Stomach (tissue), 9 donors: Measurements from ENCODE around the gene UMPS. TPM values are rescaled to one million over a fixed set of nuclear protein-coding genes. Genes with fewer than 3 reads are reported as not detected.

Experiments
- DNase-seq, 2 donors: peaks; one replicate each; pipeline versions ENCODE4 v3.0.0 to v3.0.0-alpha.2; 2013 to 2019
- H3K27ac ChIP-seq, 5 donors: fragments of 200-600 bp in 4 of 5; sonication (generic) in 4 of 5; one replicate each; pipeline ENCODE4 v1.5.1; 2013 to 2019; ENCODE audit warnings: mild to moderate bottlenecking in 1 of 5, moderate library complexity in 1 of 5
- H3K27me3 ChIP-seq, 3 donors: fragments of 200-600 bp; sonication (generic); one replicate each; pipeline ENCODE4 v1.5.1; 2017 to 2019; ENCODE audit warnings: mixed run types in 1 of 3
- H3K36me3 ChIP-seq, 4 donors: fragments of 200-600 bp; sonication (generic); 1 replicate in 3 of 4; 2 replicates in 1 of 4; pipeline ENCODE4 v1.5.1; 2016 to 2019
- H3K4me1 ChIP-seq, 4 donors: fragments of 200-600 bp; sonication (generic); one replicate each; pipeline ENCODE4 v1.5.1; 2016 to 2019
- H3K4me3 ChIP-seq, 4 donors: fragments of 200-600 bp; sonication (generic) in 3 of 4; one replicate each; pipeline ENCODE4 v1.5.1; 2016 to 2019; ENCODE audit warnings: mild to moderate bottlenecking in 1 of 4
- H3K9me3 ChIP-seq, 4 donors: fragments of 200-600 bp; sonication (generic); one replicate each; pipeline ENCODE4 v1.5.1; 2016 to 2019
- EP300 ChIP-seq: sonication (generic); formaldehyde crosslinking; IDR thresholded peaks from one replicate; pipeline ENCODE4 v1.6.1; 2017; ENCODE audit warnings: antibody characterized with exemption
- POLR2A ChIP-seq, 4 donors: fragments of 450-650 bp; IDR thresholded peaks; one replicate each; pipeline ENCODE4 v1.6.1; 2016; ENCODE audit warnings: antibody characterized with exemption in 4 of 4, control low read depth in 2 of 4, mild to moderate bottlenecking in 1 of 4, moderate library complexity in 1 of 4
- POLR2AphosphoS5 ChIP-seq, 3 donors: sonication (generic); formaldehyde crosslinking; IDR thresholded peaks; one replicate each; pipeline ENCODE4 v1.6.1; 2016; ENCODE audit warnings: antibody characterized with exemption in 3 of 3
- WGBS, 5 donors: extraction: QIAGEN DNeasy Blood & Tissue Kit in 3 of 5; methylation state at CpG; one replicate each; pipeline versions ENCODE4 v1.1.5 to v1.1.7; 2013 to 2018; 5-methylcytosine and 5-hydroxymethylcytosine counted together
- intact Hi-C: fragments of 100-400 bp; cut with DNase I; formaldehyde crosslinking; loops from one replicate; pipeline ENCODE4 v1.15.1; 2023; ENCODE audit warnings: low total_unique reads
- polyA plus RNA-seq, 3 donors: library from polyadenylated mRNA; stranded (reverse); fragments of 200-250 nt; gene quantifications; one replicate each; pipeline ENCODE4 v1.2.3, GENCODE V29; 2013
- total RNA-seq, 5 donors: library from RNA; depleted of rRNA; stranded (reverse); fragments of >200 nt; gene quantifications; one replicate each; pipeline versions ENCODE4 v1.1.0 to v1.2.3, GENCODE V29; 2014 to 2016
- TF ChIP-seq, protein P1 (sequence below), 7 experiments: fragments of 450-650 bp in 4 of 7; fragments of 200-600 bp in 3 of 7; sonication (generic) in 3 of 7; IDR thresholded peaks; one replicate each; pipeline ENCODE4 v1.5.1; 2016 to 2019; ENCODE audit warnings: antibody characterized with exemption in 7 of 7, control low read depth in 2 of 7, mild to moderate bottlenecking in 1 of 7
- donor health status: healthy with polysubstance abuse.
- donor health status: Bipolar disorder and iron deficiency.
- donor health status: healthy.

Gene UMPS
- total and polyA plus RNA-seq, 8 donors = 1.8 to 48.3 (median 20.6) TPM

- H3K4me1 ChIP-seq = peaks cover 10 to 53% (median 32%) of the 10 kb centered on the region in 4 donors
- peak overlapping the region in 3 of 5 donors; percentile 30 to 75 (median 49) for H3K27ac ChIP-seq
- no peak for TF ChIP-seq POLR2AphosphoS5 (IDR thresholded peaks at IDR 0.05)
- 64 to 73% (median 68%) methylated on average over 9 to 10 of the region's 10 CpGs for WGBS, 5 donors
- intact Hi-C loops = no loop called here
- H3K9me3 ChIP-seq = no peaks in the 10 kb centered on the region
- no peaks in the 10 kb centered on the region for H3K27me3 ChIP-seq
- peaks cover 7 to 49% (median 43%) of the 10 kb centered on the region in 4 donors for H3K36me3 ChIP-seq
- H3K4me3 ChIP-seq = no peak overlapping the region
- DNase-seq = peak in 1 of 2 donors; percentile 74
Observed at GRCh38 chr3:124770336-124771082, 40.3 kb downstream of the UMPS start.

- no peak for DNase-seq
- intact Hi-C loops = no loop called here
- Histone ChIP-seq H3K4me3 (no peak overlapping the region), H3K27ac (peak overlapping the region in 3 of 5 donors; percentile 30 to 75 (median 49)), H3K4me1 (peaks cover 10 to 53% (median 32%) of the 10 kb centered on the region in 4 donors), H3K36me3 (peaks cover 7 to 43% (median 37%) of the 10 kb centered on the region in 4 donors), H3K9me3 (no peaks in the 10 kb centered on the region), H3K27me3 (no peaks in the 10 kb centered on the region)
- 69 to 86% (median 76%) methylated on average over 2 of the region's 2 CpGs for WGBS, 5 donors
- no peak for TF ChIP-seq POLR2AphosphoS5 (IDR thresholded peaks at IDR 0.05)
- no peak for TF ChIP-seq EP300
- TF ChIP-seq, protein P1, sequence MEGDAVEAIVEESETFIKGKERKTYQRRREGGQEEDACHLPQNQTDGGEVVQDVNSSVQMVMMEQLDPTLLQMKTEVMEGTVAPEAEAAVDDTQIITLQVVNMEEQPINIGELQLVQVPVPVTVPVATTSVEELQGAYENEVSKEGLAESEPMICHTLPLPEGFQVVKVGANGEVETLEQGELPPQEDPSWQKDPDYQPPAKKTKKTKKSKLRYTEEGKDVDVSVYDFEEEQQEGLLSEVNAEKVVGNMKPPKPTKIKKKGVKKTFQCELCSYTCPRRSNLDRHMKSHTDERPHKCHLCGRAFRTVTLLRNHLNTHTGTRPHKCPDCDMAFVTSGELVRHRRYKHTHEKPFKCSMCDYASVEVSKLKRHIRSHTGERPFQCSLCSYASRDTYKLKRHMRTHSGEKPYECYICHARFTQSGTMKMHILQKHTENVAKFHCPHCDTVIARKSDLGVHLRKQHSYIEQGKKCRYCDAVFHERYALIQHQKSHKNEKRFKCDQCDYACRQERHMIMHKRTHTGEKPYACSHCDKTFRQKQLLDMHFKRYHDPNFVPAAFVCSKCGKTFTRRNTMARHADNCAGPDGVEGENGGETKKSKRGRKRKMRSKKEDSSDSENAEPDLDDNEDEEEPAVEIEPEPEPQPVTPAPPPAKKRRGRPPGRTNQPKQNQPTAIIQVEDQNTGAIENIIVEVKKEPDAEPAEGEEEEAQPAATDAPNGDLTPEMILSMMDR (IDR thresholded peaks at IDR 0.05) = no peak
- no peak for TF ChIP-seq POLR2A (IDR thresholded peaks at IDR 0.05)
Observed at GRCh38 chr3:124771083-124771445, 40.8 kb downstream of the UMPS start.

GRCh38 chr3:124772081-124772831 lies 42.0 kb downstream of the UMPS start:
- WGBS, 5 donors = 26 to 52% (median 46%) methylated on average over 17 of the region's 17 CpGs
- TF ChIP-seq POLR2A (IDR thresholded peaks at IDR 0.05) (no peak), EP300 (no peak), POLR2AphosphoS5 (IDR thresholded peaks at IDR 0.05) (no peak)
- TF ChIP-seq, protein P1 (IDR thresholded peaks at IDR 0.05) = no peak
- no peaks in the 10 kb centered on the region for H3K9me3 ChIP-seq
- H3K36me3 ChIP-seq = peaks cover 3 to 37% (median 25%) of the 10 kb centered on the region in 4 donors
- intact Hi-C loops = no loop called here
- peak in 1 of 2 donors; percentile 85 for DNase-seq
- H3K27me3 ChIP-seq = no peaks in the 10 kb centered on the region
- H3K27ac ChIP-seq = peak overlapping the region in 4 of 5 donors; percentile 38 to 75 (median 58)
- peaks cover 10 to 53% (median 32%) of the 10 kb centered on the region in 4 donors for H3K4me1 ChIP-seq
- no peak overlapping the region for H3K4me3 ChIP-seq

- intact Hi-C loops = no loop called here
Observed at GRCh38 chr3:124773351-124774326, 43.4 kb downstream of the UMPS start.

More at GRCh38 chr3:124773351-124774326, 43.4 kb downstream of the UMPS start:
- no peaks in the 10 kb centered on the region for H3K27me3 ChIP-seq
- 91 to 96% (median 95%) methylated on average over 17 of the region's 17 CpGs for WGBS, 5 donors
- H3K4me1 ChIP-seq = peaks cover 10 to 53% (median 32%) of the 10 kb centered on the region in 4 donors
- peaks cover 0 to 25% (median 12%) of the 10 kb centered on the region in 4 donors for H3K36me3 ChIP-seq
- no peak overlapping the region for H3K4me3 ChIP-seq
- DNase-seq = no peak
- H3K9me3 ChIP-seq = no peaks in the 10 kb centered on the region
- H3K27ac ChIP-seq = peak overlapping the region in 3 of 5 donors; percentile 16 to 75 (median 21)
- TF ChIP-seq EP300 (no peak), POLR2A (IDR thresholded peaks at IDR 0.05) (no peak), POLR2AphosphoS5 (IDR thresholded peaks at IDR 0.05) (no peak)
- TF ChIP-seq, protein P1 (IDR thresholded peaks at IDR 0.05) = no peak
